ENCODE data around the gene ATRX.
"Not testable (repeated sequence)": the region's sequence is repeated elsewhere in the genome, so short reads cannot be mapped to it uniquely, and the experiment has no call there.

The ATRX gene

DNA sequence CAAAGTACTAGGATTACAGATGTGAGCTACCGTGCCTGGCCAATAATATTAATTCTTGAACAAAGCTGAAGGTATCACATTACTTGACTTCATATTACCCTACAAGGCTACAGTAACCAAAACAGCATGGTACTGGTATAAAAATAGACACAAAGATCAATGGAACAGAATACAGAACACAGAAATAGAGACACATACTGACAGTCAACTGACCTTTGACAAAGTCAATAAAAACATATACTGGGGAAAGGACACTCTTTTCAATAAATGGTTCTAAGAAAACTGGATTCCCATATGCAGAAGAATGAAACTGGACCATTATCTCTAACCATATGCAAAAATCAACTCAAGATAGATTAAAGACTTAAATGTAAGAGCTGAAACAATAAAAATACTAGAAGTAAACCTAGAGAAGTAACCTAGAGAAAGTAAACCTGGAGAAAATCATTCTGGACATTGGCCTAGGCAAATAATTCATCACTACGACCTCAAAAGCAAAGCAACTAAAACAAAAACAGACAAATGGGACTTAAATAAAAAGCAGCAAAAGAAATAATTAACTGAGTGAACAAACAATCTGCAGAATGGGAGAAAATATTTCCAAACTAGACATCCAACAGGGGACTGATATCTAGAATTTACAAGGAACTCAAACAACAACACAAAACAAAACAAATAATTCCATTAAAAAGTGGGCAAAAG lies 182.2 kb downstream of the ATRX start:
- DNase-seq, result no peak

GRCh38 chrX:77597511-77597910 lies 188.5 kb downstream of the ATRX start:
- DNase-seq, result no peak

- DNase-seq, result no peak
Measured at GRCh38 chrX:77597090-77597489, 188.9 kb downstream of the ATRX start.

DNA sequence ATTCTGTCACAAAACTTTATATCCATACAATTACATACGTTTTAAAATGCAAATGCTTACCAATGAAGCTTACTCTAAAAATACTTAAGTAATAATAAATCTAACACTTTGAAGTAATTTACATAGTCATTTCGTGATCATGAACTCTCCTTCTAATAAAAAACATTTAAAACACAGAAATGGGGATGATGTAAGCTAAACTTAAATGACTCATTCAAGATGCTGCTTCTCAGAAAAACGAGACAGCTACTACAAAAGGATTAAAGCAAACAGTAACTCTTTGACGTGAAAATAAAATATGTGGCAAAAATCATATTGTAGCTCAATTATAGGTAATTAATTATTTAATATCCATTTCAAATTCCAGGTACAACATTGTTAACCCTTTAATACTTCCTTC lies 190.2 kb downstream of the ATRX start:
- DNase-seq, result no peak

- DNase-seq, result no peak
Measured at GRCh38 chrX:77572322-77572721, 213.7 kb downstream of the ATRX start.

DNA sequence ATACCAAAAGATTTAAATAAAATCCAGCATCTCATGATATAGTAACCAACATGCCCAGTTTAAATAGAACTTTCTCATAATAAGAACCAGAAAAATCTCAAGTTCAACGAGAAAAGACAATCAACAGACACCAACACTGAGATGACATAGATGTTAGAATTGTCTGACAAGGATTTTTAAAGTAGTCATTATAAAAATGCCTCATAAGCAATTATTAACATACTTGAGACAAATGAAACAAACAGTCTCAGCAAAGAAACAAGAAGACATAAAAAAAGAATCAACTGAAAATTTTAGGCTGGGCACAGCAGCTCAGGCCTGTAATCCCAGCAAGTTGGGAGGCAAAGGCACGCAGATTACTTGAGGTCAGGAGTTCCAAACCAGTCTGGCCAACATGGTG lies 220.7 kb downstream of the ATRX start:
- DNase-seq, result no peak

- no peak for DNase-seq
Measured at GRCh38 chrX:77564823-77565222, 221.2 kb downstream of the ATRX start.

DNA sequence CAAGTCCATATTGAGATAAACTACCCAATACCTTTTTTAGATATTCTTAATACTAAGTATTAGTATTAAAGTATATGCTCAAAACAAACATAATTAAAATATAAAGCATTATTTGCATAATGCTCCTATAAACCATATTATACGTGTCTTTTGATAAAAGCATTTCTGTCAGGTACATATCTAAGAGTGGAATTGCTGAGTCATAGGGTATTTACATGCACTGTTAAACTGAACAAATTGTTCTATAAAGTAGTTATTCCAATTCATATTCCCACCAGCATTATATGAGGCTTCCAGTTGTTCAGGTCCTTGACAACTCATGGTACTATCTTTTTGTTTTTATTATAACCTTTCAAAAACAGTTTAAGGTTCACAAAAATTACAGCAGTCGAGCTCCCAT lies 224.6 kb downstream of the ATRX start:
- no peak for DNase-seq

GRCh38 chrX:77556276-77556675 lies 229.7 kb downstream of the ATRX start:
- DNase-seq, result no peak

DNA sequence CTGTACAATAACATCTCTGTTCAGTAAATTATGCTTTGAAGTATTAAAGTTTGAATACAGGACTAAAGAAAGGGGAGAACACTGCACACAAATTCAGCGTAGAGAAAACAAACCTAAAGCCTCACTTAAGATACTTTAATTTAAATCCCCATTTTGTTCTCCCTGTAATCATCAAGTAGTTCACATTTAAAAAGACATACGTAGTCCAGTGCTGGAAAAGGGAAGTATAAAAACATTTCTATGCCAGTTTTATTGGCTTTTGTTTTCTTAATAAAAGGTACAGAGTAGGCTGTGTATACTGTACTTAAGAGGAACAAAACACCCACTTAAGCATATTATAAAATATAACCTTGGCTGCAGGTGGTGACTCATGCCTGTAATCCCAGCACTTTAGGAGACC lies 237.3 kb downstream of the ATRX start:
- no peak for DNase-seq

DNA sequence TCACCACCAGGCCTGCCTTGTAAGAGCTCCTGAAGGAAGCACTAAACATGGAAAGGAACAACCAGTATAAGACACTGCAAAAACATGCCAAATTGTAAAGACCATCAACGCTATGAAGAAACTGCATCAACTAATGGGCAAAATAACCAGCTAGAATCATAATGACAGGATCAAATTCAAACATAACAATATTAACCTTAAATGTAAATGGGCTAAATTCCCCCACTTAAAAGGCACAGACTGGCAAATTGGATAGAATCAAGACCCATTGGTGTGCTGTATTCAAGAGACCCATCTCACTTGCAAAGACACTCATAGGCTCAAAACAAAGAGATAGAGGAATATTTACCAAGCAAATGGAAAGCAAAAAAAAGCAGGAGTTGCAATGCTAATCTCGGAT lies 246.2 kb downstream of the ATRX start:
- not testable (repeated sequence) for DNase-seq

DNA sequence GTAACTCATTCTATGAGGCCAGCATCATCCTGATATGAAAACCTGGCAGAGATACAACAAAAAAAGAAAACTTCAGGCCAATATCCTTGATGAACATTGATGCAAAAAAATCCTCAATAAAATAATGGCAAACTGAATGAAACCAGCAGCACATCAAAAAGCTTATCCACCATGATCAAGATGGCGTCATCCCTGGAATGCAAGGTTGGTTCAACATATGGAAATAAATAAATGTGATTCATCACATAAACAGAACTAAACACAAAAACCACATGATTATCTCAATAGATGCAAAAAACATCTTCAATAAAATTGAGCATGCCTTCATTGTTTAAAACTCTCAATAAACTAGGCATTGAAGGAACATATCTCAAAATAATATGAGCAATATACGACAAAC lies 254.8 kb downstream of the ATRX start:
- DNase-seq, result not testable (repeated sequence)

- DNase-seq, result no peak
Measured at GRCh38 chrX:77528034-77528433, 258.0 kb downstream of the ATRX start.

DNA sequence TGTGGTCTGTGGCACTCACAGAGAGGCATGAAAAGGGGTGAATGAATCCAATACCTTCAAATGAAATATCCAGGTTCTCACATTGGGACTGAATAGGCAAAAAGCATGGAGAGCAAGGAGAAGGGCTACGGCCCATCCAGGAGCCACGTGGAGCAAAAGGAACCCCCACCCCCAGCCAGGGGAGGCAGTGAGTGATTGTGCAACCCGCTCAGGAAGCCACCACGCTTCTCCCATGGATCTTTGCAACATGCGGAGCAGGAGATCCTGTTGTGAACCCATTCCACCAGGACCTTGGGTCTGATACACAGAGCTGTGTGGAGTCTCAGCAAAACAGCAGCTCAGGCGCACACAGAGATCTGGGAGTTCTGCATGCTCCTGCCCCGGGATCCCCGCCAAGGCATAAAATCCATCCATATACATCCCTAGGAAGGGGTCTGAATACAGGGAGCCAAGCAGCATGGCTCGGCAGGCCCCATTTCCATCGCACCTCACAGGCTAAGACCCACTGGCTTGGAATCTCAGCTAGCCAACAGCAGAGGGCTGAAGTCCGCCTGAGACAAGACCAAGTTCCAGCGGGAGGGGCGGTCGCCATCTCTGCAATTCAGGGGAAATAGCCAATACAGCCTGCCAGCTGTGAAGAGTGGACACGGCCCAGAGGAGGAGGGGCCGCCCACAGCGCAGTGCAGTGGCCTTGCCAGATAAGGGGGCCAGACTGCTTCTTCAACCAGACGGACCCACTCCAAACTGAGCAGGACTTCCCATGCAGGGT lies 258.6 kb downstream of the ATRX start:
- DNase-seq, result no peak

- DNase-seq, result no peak
Measured at GRCh38 chrX:77519765-77520164, 266.3 kb downstream of the ATRX start.

DNA sequence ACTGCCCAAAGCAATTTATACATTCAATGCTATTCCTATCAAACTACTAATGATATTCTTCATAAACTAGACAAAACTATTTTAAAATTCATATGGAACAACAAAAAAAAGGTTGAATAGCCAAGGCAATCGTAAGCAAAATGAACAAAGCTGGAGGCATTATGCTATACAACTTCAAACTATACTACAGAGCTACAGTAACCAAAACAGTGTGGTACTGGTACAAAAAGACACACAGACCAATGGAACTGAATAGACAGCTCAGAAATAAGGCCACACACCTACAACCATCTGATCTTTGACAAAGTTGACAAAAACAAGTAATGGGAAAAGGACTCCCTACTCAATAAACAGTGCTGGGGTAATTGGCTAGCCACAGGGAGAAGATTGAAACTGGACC lies 271.8 kb downstream of the ATRX start:
- no peak for DNase-seq

GRCh38 chrX:77510007-77510406 lies 276.0 kb downstream of the ATRX start:
- no peak for DNase-seq

GRCh38 chrX:77505227-77505626 lies 280.8 kb downstream of the ATRX start:
- DNase-seq, result no peak

DNA sequence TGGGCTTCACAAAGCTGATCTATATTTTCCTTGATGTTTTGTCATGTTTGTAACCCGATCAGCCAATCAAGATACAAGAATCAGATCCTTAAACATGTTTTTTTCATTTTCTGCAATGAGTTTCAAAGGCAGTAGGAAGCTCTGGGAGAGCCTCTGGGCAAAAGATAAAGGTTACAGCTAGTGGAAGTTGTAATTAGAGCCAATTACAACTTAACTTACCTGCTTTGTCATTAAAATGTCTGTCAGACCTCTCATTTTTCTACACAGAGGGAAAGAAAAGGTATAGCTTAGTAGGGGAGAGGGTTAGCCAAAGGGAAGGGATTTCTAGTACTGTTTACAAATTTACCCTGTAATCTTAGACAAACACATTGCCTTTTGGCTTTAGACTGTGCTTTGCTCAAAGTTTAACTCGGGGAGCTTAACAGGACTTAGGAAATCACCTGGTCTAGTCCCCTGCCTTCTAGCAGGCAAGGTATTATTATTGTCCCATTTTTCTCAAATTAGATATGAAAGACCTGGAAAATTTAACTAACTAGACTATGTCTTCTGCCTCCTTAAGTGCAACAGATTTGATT lies 283.0 kb downstream of the ATRX start:
- DNase-seq, result no peak

DNA sequence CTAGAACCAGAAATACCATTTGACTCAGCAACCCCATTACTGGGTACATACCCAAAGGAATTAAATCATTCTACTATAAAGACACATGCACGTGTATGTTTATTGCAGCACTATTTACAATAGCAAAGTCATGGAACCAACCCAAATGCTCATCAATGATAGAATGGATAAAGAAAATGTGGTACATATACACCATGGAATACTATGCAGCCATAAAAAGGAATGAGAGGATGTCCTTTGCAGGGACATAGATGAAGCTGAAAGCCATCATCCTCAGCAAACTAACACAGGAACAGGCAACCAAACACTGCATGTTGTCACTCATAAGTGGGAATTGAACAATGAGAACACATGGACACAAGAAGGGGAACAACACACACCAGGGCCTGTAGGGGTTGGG lies 285.9 kb downstream of the ATRX start:
- DNase-seq, result not testable (repeated sequence)

DNA sequence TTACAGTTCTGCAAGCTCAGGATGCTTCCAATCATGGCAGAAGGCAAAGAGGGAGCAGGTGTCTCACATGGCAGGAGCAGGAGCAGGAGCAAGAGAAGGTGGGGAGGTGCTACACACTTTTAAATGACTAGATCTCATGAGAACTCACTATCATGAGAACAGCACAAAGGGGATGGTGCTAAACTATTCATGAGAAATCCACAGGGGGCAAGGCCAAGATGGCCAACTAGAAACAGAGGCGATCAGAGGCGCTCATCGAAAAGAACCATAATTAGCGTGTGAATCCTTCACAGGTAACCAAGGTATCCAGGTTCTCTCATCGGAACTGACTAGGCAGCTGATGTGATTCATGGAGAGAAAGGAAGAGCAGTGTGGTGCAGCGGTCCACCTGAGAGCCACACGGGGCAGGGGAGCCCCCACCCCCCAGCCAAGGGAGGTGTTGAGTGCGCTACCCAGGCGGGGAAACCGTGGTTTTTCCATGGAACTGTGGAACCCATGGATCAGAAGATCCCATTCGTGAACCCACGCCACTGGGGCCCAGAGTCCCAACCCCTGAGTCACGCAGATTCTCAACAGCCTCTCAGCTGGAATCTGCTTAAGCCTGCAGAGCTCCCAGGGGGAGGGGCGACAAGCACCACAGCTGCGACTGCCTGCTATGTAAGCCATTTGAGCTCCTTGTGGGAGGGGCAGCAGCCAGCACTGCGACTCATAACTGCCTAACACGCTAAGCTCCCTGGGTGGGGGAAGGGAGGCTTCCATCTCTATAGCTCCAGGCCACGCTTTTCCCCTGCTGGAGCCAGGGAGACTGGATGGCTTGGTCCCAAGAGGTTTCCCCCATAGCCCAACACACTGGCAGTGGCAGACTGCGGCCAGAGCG lies 292.1 kb downstream of the ATRX start:
- DNase-seq, result no peak

DNA sequence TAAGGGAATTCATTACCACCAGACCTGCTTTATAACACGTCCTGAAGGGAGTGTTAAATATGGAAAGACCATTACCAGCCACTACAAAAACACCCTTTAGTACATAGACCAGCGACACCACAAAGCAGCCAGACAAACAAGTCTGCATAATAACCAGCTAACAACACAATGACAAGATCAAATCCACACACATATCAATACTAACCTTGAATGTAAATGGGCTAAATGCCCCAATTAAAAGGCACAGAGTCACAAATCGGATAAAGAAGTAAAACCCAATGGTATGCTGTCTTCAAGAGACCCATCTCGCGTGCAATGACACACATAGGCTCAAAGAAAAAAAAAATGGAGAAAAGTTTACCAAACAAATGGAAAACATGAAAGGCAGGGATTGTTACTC lies 302.0 kb downstream of the ATRX start:
- no peak for DNase-seq

DNA sequence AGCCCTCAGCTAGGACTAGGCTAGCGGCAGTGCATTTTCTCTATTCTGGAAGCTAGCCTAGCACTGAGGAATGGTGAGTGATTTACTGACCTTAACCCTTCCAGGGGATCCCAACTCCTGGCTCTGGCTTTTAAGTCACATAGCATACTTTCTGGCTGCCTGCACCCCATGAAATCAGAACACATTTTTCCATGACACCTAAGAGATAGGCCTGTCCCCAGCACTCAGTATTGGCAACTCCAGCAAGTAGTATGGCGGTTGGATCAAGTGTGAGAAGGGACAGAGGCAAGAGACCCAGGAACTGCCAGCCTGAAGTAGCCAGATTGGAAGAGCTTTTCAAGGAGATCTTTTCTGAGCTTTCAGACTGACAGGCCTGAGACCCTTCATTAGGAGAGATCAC lies 330.6 kb downstream of the ATRX start:
- no peak for DNase-seq

Measured in NCI-H1105 (cell line).